ENCODE results near the gene CDK5.
"Not testable (repeated sequence)": the region's sequence is repeated elsewhere in the genome, so short reads cannot be mapped to it uniquely, and the experiment has no call there.

- TF ChIP-seq EZH2phosphoT487 (conservative IDR thresholded peaks at IDR 0.05; ENCODE audit: low read length); CTCF (IDR thresholded peaks at IDR 0.05; ENCODE audit: insufficient read depth, low read length, poor library complexity, severe bottlenecking): not testable (repeated sequence)
Measured at GRCh38 chr7:151043449-151043848, 14.2 kb downstream of the CDK5 start.
